T47D (cell line): ENCODE data around the gene CCDC92B.

Source experiments
- DNase-seq, 2 experiments: peaks; one replicate each; pipeline versions ENCODE4 v3.0.0 to v3.0.0-alpha.2; 2011 to 2012; ENCODE audit warnings: low read depth in 1 of 2, low spot score in 1 of 2
- JUND ChIP-seq: IDR thresholded peaks from 2 replicates; pipeline ENCODE4 v1.6.1; 2012; ENCODE audit warnings: low read depth
- in situ Hi-C: cut with HindIII; loops from 2 replicates; pipeline ENCODE4 v1.10.0; 2016; ENCODE audit warnings: low sequenced_read_pairs, low pct_unique_long_range_greater_than_20kb

The CCDC92B gene

DNA sequence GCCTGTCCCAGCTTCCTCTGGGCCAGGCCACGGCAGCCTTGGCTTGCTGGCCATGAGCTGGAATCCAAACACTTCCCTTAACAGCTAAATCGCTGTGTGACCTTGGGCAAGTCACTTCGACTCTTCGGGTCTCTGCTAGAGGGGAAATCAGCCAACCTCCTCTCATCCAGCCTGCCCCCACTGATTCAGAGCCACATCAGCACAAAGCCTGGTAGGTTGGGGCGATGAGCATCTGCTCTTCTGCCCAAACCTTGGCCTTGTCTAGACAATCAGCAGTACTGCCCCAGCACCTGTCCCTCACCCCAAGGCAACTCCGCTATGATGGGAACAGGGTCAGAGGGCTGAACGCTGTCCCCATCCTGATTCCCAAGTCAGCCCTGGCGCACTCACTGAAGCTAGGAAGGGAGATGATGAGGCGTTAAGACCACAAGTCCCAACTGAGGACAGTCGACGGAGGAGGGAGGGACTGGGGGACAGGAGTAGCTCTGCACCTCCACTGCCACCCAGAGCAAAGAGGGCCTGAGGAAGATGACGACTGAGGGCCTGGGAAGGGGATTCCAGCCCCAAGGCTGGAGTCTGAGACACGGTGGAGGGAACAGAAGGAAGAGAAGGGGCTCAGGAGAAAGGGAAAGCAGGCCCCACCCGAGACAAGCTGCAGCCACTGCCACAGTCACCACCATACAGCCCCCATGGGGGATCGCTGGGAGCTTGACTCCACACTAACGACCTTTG, 39.2 kb downstream of the CCDC92B start:
- DNase-seq: no peak
- in situ Hi-C loops: no loop called here
- TF ChIP-seq JUND: no peak

DNA sequence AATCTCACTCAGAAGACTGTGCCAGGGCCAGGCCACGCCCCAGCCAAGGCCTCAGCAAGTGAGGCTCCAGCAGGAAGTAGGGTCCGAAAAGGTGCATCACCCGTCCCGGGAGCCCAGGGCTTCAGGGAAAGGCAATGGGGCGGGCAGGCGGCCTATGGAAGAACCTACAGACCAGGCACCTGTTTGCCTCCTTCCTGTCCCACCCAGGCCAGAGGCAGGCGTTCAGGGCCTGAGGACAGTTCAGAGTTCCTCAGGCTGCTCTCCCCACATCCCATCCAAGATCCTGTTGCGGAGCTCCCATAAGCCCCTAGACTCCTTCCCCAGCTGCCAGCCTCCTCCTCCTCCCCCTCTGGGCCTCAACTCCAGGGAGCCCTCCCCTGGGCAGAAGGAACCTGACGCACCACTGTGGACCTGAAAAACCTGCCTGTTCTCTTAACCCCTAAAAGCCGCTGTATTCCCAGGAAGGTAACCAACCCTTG, 40.2 kb downstream of the CCDC92B start:
- in situ Hi-C loops: no loop called here
- DNase-seq: peak; percentile 87
- TF ChIP-seq JUND: no peak

GRCh38 chr17:2708585-2709182, 40.8 kb downstream of the CCDC92B start:
- TF ChIP-seq JUND: no peak
- in situ Hi-C loops: no loop called here
- DNase-seq: no peak

- TF ChIP-seq JUND: no peak
- DNase-seq: peak; percentile 33 to 44
- in situ Hi-C loops: no loop called here
These were observed 41.5 kb downstream of the CCDC92B start for GRCh38 chr17:2707721-2708584.

DNA sequence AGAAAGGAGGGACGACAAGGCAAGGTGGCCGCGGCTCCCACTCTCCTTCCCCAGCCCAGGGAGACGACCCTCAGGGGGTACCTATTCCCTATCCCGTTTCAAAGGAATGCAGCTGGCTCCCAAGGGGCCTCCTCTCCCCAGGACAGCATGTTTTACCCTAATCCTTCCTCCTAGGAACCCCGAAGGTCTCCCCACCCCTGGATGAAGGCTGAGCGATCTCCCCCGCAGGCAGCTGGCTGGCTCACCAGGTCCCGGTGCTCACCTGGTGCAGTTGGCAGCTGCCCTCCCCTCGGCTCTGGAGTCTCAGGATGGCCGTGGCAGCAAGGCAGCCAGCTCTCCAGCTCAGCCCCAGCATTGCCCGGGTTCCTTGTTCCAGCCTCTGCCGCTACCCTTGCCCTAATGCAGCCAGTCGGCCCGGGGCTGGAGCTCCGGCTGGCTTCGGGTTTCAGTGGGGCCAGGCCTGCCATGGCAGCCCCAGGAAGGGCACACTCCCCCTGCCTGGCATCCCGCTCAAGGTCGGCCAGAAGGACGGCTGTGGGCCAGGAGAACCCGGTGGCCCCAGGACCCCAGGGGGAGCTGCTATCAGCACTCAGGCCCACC, 42.4 kb downstream of the CCDC92B start:
- no peak for DNase-seq
- TF ChIP-seq JUND: no peak
- in situ Hi-C loops: no loop called here

- no peak for TF ChIP-seq JUND
- DNase-seq: no peak
- in situ Hi-C loops: no loop called here
These were observed 43.3 kb downstream of the CCDC92B start for GRCh38 chr17:2705888-2706795.

DNA sequence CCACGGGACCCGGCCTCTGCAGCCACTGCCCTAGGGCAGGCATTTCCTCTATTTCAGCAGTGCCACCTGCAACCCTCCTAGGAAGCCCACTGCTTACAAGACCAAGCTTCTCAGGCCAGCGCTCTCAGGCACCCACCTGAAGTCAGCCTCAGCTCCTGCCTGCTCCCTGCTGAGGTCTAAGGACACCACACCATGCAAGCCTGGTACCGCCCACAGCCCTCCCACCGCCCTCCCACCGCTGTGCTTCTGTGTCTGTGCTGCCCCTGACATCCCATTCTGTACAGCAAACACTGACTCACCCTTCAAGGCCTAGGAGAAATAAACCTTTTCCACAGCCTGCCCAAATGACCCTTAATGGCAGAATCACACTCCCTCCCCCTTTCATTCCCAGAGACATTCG, 44.2 kb downstream of the CCDC92B start:
- in situ Hi-C loops: no loop called here
- no peak for DNase-seq
- no peak for TF ChIP-seq JUND

DNA sequence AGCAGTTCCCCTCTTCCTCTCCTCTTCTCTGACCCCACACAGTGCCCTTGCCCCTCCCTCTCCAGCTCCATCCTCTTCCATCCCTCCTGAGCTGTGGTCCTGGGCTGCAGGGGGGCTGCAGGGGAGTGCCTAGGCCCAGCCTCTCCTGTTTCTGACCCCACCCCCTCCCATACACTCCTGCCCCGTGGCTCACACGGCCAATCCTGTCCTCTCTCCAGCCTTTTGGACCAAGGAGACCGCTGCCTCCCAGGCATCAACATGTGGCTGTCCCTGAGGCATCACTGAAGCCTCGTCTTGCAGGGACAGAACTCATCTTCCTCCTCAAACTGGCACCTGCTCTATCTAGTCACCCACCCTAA, 44.6 kb downstream of the CCDC92B start:
- no peak for TF ChIP-seq JUND
- no peak for DNase-seq
- in situ Hi-C loops: no loop called here

GRCh38 chr17:2704031-2704889, 45.2 kb downstream of the CCDC92B start:
- no peak for DNase-seq
- in situ Hi-C loops: no loop called here
- no peak for TF ChIP-seq JUND

DNA sequence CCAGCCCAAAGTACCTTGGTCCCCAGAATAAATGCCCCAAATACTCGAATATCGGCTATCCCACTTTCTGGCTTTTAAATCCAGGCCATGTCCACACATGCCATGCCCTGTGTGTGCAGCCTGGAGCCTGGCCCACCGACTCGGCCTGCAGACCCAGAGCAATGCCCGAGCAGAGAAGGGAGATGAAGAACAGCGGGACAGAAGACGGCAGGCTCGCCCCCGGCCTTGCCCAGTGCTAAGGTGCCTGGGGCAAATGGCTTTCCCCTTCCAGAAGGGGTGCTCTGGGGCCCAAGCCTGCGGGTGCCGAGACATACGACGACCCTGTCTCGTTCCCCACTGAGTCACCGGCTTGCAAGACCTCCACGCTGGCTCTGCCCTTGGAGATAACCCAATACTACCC, 45.8 kb downstream of the CCDC92B start:
- no peak for TF ChIP-seq JUND
- in situ Hi-C loops: no loop called here
- no peak for DNase-seq

DNA sequence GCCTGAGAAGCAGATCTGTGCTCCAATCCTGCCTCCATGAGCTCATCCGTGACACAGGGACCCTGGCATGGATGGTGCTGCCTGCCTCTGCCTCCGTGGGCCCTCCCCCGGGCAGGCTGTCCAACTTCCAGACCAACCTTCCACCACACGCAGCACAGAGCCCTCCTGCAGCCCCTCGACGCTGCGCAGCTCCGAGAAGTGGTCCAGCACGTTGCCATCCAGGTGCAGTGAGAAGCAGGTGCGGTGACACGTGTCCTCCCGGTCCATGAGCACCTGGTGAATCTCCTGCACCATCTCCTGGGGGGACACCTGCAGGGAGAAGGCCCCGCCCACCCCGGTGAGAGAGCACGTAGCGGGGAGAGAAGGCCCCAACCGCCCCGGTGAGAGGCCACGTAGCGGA, 46.3 kb downstream of the CCDC92B start:
- in situ Hi-C loops: no loop called here
- DNase-seq: no peak
- no peak for TF ChIP-seq JUND
